Kidney glomerular epithelial cell (primary cell): ENCODE measurements around the gene SREBF1.

Experiments used
- DNase-seq: peaks from one replicate; lab custom pipeline; 2025; lab: John Stamatoyannopoulos, UW

Gene SREBF1

GRCh38 chr17:17840751-17841591, 4.2 kb upstream of the SREBF1 start:
- no peak for DNase-seq

- DNase-seq = peak; percentile 64
Measured at GRCh38 chr17:17839791-17840707, 3.3 kb upstream of the SREBF1 start.

DNA sequence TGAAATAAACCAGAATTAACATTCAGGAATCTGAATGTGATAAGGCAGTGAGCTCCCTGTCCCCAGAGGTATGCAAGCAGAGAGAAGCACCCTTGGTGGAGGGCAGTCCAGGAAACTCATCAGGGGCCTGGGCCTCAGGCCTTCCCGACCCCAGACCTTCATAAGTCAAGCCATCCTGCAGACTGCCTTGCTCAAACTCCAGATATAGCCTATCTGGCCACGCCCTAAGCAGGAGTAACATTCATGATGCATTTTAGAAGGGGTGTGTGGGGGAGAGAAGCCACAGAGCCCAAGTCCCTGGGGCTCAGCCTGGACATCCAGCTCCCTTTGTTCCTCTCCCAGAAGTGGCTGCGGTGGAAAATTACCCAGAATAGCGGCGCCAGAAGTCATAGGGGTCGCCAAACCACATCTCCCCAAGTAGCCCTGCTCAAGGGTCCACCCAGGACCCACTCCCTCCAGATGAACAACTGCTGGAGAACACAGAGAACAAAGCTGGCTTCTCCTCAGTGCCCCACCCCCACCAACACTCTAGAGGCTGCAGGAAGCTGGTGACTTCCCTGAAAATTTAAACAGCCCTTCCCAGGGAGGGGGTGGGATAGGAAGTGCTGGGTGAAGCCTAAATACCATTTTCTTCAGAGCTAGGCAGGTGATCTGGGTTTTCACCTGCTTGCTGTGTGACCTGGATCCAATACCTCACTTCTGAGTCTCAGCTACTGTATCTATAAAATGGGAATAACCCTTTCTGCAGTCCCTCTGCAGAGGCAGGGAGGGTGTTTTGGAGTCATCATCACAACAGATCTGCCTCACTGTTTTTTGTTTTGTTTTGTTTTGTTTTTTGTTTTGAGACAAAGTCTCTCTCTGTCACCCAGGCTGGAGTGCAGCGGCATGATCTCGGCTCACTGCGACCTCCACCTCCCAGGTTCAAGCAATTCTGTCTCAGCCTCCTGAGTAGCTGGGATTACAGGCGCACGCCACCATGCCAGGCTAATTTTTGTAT, 1.5 kb upstream of the SREBF1 start:
- no peak for DNase-seq

DNA sequence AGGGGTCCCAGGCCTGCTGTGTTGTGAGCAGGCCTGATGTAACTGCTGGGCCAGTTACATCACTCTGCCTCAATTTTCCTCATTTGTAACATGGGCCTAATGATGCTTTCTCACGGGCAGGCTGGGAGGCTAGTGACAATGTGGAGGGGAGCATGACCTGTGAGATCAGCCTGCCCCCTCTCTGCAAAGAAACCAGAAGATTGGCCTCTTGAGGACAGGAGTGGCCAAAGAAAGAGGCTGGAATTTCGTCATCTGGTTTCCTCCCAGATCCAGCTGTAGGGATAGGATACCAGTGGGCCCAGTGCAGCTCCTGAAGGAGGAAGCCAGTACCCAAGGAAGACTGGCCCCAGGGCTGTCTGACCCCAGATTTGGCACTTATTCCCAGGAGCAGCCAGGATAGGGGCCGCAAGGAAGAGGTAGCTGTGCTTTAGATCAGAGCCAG, 615 bp upstream of the SREBF1 start:
- DNase-seq = no peak

DNA sequence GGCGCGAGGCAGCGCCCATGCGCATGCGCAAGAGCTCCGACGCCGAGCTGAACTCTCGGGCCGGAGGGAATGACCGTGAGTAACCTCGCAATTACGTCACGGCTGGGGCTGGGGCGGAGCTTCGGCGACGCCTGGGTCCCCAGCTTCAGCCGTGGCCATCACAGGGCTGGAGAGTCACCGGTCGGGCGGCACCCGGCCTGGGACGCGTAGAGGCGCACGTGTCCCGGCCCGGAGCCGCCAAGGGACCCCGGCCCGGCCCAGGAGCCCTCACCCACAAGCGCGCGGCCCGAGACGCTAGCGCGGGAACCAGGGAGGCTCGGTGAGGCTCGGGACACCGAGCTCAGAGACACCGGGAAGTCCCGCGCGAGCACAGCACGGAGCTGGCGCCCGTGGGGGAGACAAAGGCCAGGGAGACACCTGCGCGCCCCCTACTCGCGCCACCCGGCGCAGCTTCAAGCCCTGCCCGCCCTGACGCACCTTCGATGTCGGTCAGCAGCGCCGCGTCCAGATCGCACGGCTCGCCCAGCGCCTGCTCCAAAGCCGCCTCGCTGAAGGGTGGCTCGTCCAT, 452 bp downstream of the SREBF1 start:
- peak; percentile 78 for DNase-seq

DNA sequence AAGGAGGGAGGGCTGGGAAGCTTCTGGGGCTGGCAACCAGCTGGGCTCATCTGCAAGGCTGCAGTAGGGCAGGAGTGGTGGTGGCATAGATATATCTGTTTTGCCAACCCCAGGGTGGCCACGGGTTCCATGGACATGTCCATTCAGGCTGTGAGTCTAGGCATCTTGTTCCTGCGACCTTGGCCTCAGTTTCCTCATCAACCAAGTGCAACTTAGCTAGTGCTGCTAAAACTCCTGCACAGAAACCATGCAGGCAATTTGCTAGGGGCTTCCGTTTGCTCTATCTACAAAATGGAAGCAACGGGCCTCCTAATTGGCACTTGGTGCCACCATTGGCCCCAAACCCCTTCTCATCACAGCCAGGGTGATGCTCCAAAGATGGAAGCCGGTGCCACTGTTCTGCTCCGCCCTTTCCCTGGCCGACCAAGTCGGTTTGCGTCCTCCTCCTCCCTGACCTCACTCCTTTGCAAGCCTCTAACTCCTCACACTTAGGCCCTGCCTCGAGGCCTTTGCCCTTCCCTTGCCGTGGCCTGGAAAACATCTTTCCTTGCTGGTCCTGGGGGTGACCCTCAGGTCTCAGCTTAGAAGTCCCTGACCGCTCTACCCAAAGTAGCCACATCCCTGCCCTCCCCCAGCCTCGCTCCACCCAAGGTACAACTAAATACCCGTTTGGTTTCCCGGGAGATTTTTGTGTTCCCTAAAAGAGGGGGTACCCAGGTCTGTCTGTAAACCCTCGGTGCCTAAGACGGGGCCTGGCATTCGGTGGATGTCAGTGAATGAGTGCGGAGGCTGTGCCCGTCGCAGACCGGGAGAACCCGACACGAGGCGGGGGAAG, 1.2 kb downstream of the SREBF1 start:
- DNase-seq = no peak

GRCh38 chr17:17834974-17835373, 1.8 kb downstream of the SREBF1 start:
- no peak for DNase-seq

GRCh38 chr17:17833658-17834357, 3.0 kb downstream of the SREBF1 start:
- no peak for DNase-seq

- no peak for DNase-seq
Measured at GRCh38 chr17:17832032-17832363, 4.8 kb downstream of the SREBF1 start.

GRCh38 chr17:17831208-17832031, 5.4 kb downstream of the SREBF1 start:
- DNase-seq = no peak

GRCh38 chr17:17830740-17831207, 6.0 kb downstream of the SREBF1 start:
- DNase-seq = no peak

DNA sequence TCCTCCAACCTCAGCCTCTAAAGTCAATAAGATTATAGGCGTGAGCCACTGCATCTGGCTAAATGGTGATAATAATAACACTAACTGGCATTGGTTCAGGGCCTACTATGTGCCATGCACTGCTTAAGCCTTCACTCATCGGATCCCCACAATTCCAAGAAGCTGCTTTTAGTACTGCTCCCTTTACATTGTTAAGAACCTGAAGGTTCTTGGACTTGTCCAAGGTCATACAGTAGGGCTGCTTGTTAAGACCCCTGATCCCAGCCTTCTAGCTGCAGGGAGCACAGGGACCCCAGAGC, 6.6 kb downstream of the SREBF1 start:
- DNase-seq = no peak

- no peak for DNase-seq
Measured at GRCh38 chr17:17827826-17828621, 8.8 kb downstream of the SREBF1 start.

GRCh38 chr17:17826942-17827785, 9.6 kb downstream of the SREBF1 start:
- no peak for DNase-seq

DNA sequence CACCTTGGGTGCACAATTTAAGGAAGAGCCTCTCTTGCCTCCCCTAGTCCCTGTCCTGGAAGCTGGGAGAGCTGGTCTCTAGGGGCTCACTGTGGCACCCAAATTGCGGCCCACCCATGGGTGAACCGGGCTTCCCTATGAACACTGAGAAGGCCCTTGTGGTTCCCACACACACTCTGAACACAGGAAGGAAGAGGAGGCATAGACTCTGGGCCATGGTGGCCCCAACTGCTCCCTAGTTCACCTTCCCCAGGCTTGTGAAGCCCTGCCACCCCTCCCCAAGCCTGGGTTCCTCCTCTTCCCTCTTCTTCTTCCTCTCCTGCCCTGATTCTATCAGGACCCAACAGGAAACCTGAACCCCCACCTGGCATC, 10.5 kb downstream of the SREBF1 start:
- DNase-seq = no peak

DNA sequence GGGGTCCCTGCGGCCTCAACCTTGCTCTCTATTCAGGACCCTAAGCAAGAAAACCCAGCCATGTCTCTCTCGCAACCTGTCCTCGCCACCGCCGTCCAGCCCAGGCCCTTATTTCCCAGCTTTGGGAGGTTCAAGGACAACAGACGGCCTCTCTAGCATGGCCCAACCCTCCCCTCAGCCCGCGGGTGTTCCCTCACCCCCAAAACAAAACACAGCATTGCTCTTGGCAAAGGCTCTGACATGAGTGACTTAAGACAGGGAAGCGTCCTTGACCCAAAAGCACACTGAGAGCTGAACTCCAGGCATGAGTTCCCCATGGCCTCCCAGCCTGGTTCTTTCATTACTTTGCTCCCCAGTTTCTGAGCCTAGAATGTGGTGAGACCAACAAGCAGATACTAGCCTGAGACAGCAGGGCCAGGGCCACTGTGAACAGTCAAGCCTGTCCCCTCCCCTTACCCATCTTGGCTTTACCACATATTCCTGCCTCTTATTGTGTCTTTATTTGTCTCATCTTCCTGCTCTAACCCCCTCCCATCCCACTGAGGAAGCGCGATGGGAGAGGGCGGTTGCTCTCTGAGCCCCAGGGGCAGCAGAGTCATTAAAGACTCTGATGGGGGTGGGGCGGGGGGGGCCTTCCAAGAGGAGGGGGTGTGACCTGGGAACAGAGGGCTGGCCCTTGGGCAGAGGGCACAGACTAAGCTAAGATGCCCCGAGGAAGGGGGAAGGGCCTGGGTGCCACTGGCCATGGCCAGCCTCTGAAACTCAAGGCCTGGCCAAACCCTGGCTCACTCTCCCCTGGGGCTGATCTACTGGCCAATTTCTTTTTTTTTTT, 11.8 kb downstream of the SREBF1 start:
- no peak for DNase-seq
